ENCODE data around the gene PTGR2. TPM values are rescaled to one million over a fixed set of nuclear protein-coding genes. Genes with fewer than 3 reads are reported as not detected.

The PTGR2 gene
- total and polyA plus RNA-seq, 2 of the 8 experiments (the other 6 are each of a cell fraction or from before 2014, with no cell fraction given): 6.0 to 17.5 TPM

- TF ChIP-seq CHD7 (IDR thresholded peaks at IDR 0.05; ENCODE audit: insufficient replicate concordance, low read length) (no peak), POLR2AphosphoS5 (IDR thresholded peaks at IDR 0.05; ENCODE audit: low read depth, low read length) (no peak), MAFK (IDR thresholded peaks at IDR 0.05; ENCODE audit: low read depth, low read length) (no peak), SUZ12 (IDR thresholded peaks at IDR 0.05; ENCODE audit: low read length) (no peak), TCF12 (IDR thresholded peaks at IDR 0.05; ENCODE audit: low read depth, low read length) (no peak), HDAC2 (IDR thresholded peaks at IDR 0.05; ENCODE audit: borderline replicate concordance in 1 of 2, low read depth in 2 of 2, low read length in 2 of 2) (no peak)
Observed at GRCh38 chr14:73843296-73843695, 8.3 kb upstream of the PTGR2 start (continued).
